Mammary epithelial cell (primary cell): ENCODE data around the gene SRSF5.
"Not testable (repeated sequence)": the region's sequence is repeated elsewhere in the genome, so short reads cannot be mapped to it uniquely, and the experiment has no call there.

Source experiments
- CTCF ChIP-seq, 2 donors: IDR thresholded peaks in 1 of 2; conservative IDR thresholded peaks in 1 of 2; 2 replicates each; pipeline ENCODE4 v1.5.1; 2011 to 2012; ENCODE audit warnings: inconsistent platforms in 2 of 2, low read length in 2 of 2, mild to moderate bottlenecking in 2 of 2, control low read depth in 1 of 2, low read depth in 1 of 2; ENCODE audit not compliant: insufficient read depth in 1 of 2; ENCODE audit errors: extremely low read depth in 1 of 2
- EZH2 ChIP-seq: IDR thresholded peaks from 2 replicates; pipeline ENCODE4 v1.6.1; 2012; ENCODE audit warnings: low read length, inconsistent platforms, borderline replicate concordance

DNA sequence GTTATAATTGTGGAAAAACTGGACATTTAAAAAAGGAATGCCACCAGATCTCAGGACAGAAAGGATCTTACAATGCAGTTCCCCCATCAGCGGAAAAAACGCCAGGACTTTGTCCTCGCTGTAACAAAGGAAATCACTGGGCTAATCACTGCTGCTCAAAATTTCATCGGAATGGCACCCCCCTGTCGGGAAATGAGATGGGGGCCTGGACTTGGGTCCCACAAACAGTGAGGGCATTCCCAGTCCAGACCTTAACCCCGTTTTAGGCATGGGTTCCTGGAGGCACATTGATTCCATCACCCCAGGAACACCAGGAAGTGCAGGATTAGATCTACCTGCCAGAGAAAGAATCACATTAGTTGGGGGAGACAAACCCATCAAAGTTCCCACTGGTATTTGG, 46.4 kb downstream of the SRSF5 start:
- TF ChIP-seq CTCF (conservative IDR thresholded peaks at IDR 0.05 in 1 of 2, IDR thresholded peaks at IDR 0.05 in 1 of 2; ENCODE audit: extremely low read depth in 1 of 2, insufficient read depth in 1 of 2, low read depth in 1 of 2, low read length in 2 of 2); EZH2: not testable (repeated sequence)
